Transverse colon (tissue), 4 donors: ENCODE measurements around the gene TBCK.

ENCODE experiments used
- CTCF ChIP-seq, 5 experiments: fragments of 200-600 bp in 3 of 5; fragments of 450-650 bp in 2 of 5; sonication (generic) in 3 of 5; IDR thresholded peaks; 1 replicate in 2 of 5; 2 replicates in 3 of 5; pipeline ENCODE4 v1.5.1; 2016 to 2017; ENCODE audit warnings: antibody characterized with exemption in 5 of 5, inconsistent platforms in 3 of 5, mild to moderate bottlenecking in 2 of 5, moderate library complexity in 1 of 5
- EP300 ChIP-seq: sonication (generic); formaldehyde crosslinking; IDR thresholded peaks from one replicate; pipeline ENCODE4 v1.6.1; 2017; ENCODE audit warnings: antibody characterized with exemption, low read depth
- POLR2AphosphoS5 ChIP-seq, 3 donors: sonication (generic); formaldehyde crosslinking; IDR thresholded peaks; one replicate each; pipeline ENCODE4 v1.6.1; 2016; ENCODE audit warnings: antibody characterized with exemption in 3 of 3

- no peak for TF ChIP-seq EP300
- no peak for TF ChIP-seq CTCF (IDR thresholded peaks at IDR 0.05)
- no peak for TF ChIP-seq POLR2AphosphoS5 (IDR thresholded peaks at IDR 0.05)
Observed at GRCh38 chr4:106132045-106132444, 184.0 kb downstream of the TBCK start.
